Medulla oblongata (tissue), 1 donor: Measurements from ENCODE around the gene PGP.

Experiments used
- DNase-seq: peaks from one replicate; pipeline ENCODE4 v3.0.0-alpha.2; 2015; ENCODE audit errors: extremely low spot score

The PGP gene

DNA sequence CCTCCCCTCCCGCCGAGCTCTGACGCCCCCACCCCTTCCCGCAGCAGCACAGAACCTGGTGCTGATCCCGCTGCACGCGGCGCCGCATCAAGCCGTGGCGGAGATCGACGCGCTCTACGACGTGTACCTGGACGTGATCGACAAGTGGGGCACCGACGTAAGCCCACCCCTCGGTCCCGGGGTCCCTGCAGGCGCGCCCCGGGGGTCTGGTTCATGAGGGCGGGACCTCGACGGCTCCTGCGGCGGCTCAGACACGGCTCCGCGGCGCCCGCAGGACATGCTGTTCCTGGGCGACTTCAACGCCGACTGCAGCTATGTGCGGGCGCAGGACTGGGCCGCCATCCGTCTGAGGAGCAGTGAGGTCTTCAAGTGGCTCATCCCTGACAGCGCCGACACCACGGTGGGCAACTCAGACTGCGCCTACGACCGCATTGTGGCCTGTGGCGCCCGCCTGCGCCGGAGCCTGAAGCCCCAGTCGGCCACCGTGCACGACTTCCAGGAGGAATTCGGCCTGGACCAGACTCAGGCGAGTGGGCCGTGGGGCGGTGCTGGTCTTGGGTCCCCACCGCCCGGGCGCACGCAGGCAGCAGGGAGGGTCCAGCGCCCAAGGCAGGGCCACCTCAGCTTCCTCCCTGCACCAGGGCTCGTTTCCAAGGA, 23.0 kb upstream of the PGP start:
- no peak for DNase-seq

DNA sequence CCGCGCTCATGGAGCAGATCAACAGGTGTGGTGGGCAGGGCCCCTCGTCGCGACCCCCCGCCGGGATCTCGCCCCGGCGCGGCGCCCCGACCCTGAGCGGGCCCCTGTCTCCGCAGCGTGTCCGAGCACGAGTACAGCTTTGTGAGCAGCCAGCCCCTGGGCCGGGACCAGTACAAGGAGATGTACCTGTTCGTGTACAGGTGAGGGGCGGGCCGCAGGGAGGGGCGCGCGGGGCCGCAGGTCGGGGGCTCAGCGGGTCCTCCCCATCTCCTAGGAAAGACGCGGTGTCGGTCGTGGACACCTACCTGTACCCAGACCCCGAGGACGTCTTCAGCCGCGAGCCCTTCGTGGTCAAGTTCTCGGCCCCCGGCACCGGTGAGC, 22.5 kb upstream of the PGP start:
- DNase-seq, result no peak

DNA sequence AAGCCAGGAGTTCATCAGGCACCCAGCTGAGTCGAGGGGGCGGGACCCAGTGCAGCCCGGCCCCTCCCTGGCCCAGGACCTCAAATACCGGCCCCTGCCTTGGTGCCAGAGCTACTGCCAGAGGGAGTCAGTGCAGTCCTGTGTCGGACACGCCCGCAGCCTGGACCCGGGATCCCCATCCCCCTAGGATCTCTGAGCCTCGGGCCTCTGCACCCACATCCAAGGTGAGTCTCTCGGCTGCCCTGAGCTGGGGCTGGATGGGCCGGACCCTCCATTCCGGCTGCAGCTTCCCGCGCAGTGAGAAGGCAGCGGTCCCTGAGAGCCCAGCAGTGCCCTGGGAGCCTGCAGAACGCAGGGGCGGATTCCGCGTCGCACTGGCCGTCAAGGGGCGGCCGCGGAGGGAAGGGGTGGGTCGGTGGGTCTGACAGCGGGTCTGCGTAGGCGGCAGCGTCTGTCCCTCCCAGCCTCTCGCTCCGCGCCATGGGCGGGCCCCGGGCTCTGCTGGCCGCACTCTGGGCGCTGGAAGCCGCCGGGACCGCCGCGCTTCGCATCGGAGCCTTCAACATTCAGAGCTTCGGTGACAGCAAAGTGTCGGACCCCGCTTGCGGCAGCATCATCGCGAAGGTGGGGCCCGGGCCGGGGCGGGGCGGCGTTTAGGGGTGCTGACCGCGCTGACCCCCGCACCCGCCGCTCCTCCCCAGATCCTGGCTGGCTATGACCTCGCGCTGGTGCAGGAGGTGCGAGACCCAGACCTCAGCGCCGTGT, 21.9 kb upstream of the PGP start, which contains the start of gene DNASE1L2:
Gene DNASE1L2, plus strand, starts transcription at position 108 of the 765 bp plus-strand sequence. Its CDS starts 373 bp downstream, at position 481.
- no peak for DNase-seq

DNA sequence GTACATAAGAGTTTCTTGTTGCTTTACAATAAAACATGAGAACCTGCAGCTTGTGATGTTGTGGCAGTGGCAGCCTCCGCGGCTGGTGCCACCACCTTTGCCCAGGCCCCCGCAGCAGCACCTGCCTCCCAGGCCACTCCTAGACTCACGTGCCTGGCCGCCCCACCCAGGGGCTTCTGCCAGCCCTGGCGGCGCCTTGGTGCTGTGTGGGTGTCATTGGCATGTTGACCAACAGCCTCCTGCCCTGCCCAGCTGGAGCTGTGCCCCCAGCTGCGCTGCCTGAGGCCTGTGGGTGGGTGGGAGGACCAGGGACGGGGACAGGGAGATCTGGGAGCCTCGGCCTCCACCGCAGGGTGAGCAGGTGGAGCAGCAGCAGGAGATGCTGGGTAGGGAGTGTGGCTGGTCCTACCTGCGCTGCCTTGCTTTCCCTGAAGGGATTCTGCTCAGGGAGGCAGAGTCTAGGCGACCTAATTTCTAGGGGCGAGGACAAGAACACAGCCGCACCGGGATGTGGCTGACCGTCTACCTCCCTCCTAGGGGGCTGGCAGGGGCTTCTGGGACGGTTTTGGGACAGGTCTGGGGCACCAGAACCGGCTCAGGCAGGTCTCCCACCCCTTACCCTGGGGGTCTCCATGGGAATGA, 21.2 kb upstream of the PGP start:
- DNase-seq, result no peak

GRCh38 chr16:2235234-2235651, 20.6 kb upstream of the PGP start:
- DNase-seq, result no peak

DNA sequence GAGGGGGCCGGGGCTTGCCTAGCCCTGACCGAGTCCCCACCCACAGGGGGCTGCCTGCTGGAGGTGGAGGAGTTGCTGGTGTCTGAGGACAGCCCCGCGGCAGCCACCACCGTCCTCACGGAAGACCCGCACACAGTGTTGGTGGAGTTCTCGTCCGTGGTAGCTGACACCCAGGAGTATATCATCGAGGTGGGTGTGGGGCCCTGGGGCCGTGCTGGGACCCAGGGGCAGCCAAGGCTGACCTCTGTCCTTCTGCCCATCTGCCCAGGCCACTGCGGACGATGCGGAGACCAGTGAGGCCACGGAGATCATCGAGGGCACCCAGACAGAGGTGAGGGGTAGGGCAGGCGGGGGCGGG, 20.2 kb upstream of the PGP start:
- no peak for DNase-seq

- DNase-seq, result no peak
Observed at GRCh38 chr16:2233872-2234812, 19.5 kb upstream of the PGP start.

DNA sequence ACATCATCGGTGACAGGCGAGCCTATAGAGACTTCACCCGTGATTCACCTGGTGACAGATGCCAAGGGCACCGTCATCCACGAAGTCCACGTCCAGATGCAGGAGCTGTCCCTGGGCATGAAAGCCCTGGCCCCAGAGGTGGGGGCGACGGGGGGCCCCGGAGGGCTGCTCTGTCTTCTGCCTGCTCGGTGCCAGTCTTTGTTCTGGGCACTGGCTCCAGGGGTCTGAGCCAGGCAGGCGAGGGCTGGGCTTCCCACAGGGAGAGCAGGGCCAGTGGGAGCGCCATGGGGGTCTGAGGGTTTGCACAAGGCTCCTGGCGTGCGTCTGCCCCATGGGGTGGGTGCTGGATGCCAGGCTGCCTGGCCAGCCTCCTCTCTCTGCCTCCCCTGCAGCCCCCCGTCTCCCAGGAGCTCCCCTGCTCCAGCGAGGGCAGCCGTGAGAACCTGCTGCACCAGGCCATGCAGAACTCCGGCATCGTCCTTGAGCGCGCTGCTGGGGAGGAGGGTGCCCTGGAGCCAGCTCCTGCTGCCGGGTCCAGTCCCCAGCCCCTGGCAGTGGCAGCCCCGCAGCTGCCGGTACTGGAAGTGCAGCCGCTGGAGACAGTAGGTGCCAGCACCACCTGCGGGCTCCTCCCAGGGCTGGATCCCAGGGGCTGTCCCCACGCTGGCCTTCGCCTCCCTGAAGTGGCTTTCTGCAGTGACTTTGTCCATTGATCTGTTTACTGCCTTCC, 18.6 kb upstream of the PGP start:
- DNase-seq, result no peak

DNA sequence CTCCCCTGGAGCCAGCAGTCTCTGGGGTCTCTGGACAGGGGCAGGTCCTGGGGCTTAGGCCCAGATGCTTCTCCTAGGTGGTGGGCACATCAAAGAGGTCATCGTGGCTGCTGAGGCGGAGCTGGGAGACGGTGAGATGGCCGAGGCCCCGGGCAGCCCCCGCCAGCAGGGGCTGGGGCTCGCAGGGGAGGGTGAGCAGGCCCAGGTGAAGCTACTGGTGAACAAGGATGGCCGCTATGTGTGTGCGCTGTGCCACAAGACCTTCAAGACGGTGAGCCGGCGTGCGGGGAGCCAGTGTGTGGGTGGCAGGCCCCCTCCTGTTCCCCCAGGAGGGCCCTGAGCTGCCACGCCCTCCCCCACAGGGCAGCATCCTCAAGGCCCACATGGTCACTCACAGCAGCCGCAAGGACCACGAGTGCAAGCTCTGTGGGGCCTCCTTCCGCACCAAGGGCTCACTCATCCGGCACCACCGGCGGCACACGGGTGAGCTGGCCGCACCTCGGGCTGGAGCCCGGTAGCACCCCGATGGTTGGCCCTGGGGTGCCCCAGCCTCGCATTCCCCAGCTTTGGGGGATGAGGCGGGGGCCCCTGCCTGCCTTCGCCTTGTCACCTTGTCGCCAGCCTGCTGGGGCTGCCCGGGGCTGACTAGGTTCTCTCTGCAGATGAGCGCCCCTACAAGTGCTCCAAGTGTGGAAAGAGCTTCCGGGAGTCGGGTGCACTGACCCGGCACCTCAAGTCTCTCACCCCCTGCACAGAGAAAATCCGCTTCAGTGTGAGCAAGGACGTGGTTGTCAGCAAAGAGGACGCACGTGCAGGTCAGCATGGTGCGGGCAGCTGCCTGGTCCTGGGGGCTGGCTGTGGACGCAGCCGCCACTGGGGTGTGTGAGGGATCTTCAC, 17.7 kb upstream of the PGP start:
- DNase-seq, result no peak

DNA sequence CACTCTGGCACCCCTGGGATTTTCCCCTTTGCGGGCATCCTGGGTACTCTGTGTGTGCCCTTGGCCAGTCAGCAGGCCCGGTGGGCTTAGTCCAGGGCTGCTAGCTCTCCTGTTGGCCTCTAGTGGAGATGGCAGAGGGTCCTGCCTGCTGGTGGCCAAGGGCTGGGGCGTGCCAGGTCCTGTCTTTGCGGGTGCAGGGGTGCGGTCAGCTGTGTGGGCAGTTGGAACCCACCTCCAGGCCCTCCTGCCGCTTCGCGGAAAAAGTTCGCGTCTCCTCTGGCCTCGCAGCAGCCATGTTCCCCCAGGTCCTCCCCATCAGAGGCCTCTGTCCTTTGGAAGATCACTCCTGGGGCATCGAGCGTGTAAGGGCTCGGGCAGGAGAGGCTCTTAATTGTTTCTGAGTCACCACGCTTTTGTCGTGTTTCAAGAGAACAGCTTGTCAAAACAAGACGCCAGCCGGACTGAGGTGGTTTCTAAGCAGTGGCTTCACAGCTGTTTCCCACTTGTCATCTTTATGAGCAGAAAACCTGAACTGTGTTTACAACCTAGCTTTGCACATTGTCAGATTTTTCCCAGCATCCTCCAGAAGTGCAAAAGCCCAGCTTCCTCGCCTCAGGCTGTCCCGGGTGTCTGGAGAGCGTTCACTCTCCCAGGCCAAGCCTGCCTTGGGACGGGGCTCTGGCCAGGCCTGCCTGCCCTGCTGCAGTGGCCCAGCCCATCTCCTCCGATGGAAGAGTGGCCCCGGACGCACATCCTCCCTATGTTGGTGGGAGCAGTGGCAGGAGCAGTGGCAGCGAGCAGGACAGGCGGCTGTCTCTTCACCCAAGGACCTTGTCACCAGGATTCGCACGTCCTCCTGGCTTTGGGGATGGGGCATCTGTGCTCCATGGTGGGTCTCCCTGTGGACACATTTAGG, 16.6 kb upstream of the PGP start:
- no peak for DNase-seq

GRCh38 chr16:2230376-2230775, 15.7 kb upstream of the PGP start:
- no peak for DNase-seq

DNA sequence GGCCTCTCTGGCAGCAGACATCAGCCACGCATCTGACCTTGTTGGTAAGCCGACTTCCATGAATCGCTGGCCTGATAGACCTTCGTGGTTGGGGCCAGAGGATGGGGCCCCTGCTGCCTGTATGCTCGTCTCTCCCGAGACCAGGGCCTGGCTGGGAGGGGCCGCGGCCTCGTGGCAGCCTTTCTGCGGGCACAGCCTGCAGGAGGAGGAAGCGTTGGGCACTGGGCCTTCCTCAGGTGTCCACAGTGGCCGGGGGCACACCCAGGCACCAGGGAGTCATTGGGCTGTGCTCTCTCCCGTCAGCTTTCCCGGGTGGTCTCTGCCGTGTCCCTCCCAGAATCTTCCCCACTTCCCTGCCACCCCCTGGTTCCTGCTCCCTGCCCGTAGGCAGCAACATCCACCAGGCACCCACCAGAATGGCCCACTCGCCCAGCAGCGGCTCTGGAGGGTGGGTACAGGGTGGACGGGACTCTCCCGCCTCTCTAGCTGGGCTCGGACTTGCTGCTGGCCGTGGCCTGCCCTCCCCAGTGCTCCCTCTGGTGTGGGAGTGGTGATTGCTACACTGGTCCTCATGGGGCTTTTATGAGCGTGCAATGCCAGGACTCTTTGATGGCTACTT, 15.1 kb upstream of the PGP start:
- DNase-seq, result no peak

GRCh38 chr16:2229091-2229490, 14.5 kb upstream of the PGP start:
- no peak for DNase-seq

DNA sequence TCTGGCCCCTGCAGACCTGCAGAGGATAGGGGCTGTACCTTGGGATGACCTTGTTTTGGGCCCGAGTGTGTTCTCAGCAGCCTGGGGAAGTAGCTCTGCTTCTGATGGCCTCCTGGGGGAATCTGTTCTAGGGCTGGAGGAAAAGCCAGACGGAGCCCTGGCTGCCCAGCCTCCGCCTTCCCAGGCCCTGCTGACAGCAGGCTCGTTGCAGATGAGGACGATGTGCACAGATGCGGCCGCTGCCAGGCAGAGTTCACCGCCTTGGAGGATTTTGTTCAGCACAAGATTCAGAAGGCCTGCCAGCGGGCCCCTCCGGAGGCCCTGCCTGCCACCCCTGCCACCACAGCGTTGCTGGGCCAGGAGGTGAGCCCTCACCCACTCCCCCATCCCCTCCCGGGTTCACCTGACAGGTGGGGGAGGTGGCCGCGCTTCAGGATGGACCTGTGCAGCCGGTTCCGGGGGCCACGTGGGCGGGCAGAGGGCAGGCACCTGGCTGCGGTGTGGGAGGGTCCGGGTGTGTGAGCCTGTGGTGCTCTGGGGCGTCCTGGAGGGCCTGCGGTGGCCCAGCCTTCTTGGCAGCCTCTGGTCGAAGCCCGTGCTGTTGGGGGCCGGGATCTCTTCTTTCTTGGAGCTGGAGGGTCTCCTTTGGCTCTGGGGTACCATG, 13.7 kb upstream of the PGP start:
- DNase-seq, result no peak

DNA sequence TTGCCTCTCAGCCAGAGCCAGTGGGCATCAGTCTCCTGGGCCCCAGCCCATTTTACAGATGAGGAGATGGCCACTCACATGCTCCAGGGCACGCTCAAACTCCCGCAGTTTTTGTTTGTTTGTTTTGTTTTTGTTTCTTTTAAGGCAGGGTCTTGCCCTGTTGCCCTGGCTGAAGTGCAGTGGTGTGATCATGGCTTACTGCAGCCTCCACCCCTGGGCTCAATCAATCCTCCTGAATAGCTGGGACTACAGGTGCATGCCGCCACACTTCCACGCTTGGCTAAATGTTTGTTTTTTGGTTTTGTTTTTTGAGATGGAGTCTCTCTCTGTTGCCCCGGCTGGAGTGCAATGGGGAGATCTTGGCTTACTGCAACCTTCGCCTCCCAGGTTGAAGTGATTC, 12.3 kb upstream of the PGP start:
- no peak for DNase-seq

DNA sequence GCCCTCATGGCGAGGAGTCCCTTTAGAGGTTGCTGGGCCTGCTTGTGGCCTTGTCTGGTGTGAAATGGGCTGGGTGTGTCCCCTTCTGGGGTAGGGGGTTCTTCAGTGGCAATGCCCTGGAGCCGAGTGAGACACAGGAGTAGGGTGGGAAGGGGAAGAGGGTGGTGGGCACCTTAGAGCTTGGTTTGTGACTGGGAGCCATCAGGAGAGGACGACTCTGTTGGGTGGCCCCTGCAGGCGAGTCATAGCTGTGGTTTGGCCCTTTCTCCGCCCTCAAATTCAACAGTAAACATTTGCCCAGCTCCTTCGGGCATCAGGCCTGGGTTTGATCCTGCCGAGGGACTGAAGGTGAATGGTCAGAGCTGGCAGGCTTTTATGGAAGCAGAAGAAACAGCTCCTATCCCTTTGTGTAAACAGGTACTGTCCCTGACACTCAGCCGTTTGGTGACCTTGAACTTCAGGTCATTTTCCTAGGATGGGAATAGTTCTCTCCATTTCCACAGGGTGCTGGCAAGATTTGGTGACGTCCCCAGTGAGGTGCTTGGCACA, 11.7 kb upstream of the PGP start:
- no peak for DNase-seq

DNA sequence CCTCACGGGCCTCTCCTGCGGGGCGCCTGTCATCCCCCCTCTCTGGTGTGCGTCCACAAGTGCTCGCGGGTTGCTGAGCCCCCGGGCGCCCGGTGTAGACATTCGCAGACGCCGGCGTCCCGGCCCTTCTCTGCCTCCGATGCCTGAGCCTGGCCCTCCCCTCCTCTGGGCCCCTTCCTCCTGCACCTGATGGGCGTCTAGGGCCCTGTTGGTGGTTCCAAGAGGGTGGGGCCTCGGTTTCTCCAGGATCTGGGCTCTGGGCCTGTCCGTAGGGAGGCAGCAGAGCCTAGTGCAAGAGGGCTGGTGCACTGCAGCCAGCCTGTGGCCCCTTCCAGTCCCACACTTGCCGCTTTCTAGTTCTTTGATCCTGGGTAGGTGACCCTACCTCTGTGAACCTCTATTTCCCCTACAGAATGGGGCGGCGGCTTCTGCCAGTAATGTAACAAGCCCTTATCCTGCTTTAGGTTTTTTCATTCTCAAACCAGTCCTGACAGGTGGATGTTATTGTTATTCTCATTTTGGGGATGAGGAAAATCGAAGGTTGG, 9.4 kb upstream of the PGP start:
- DNase-seq, result peak; percentile 48
